Pons (tissue), 1 donor: ENCODE results near the gene SNX8.
"Not testable (repeated sequence)": the region's sequence is repeated elsewhere in the genome, so short reads cannot be mapped to it uniquely, and the experiment has no call there.

Experiments
- DNase-seq: peaks from one replicate; pipeline ENCODE4 v3.0.0-alpha.2; 2016; ENCODE audit warnings: low spot score

The SNX8 gene

GRCh38 chr7:2289621-2290020, 24.6 kb downstream of the SNX8 start:
- no peak for DNase-seq

GRCh38 chr7:2289111-2289586, 25.1 kb downstream of the SNX8 start:
- DNase-seq, result no peak

GRCh38 chr7:2288503-2288902, 25.7 kb downstream of the SNX8 start:
- DNase-seq, result no peak

GRCh38 chr7:2287745-2288144, 26.5 kb downstream of the SNX8 start:
- no peak for DNase-seq

- DNase-seq, result no peak
These were observed 31.2 kb downstream of the SNX8 start for GRCh38 chr7:2283074-2283473.

- no peak for DNase-seq
These were observed 32.0 kb downstream of the SNX8 start for GRCh38 chr7:2282185-2282751.

GRCh38 chr7:2281541-2281940, 32.7 kb downstream of the SNX8 start:
- DNase-seq, result peak; percentile 45

GRCh38 chr7:2280424-2280823, 33.8 kb downstream of the SNX8 start:
- no peak for DNase-seq

- no peak for DNase-seq
These were observed 34.3 kb downstream of the SNX8 start for GRCh38 chr7:2279896-2280295.

GRCh38 chr7:2278026-2278425, 36.2 kb downstream of the SNX8 start:
- no peak for DNase-seq

- DNase-seq, result no peak
These were observed 38.1 kb downstream of the SNX8 start for GRCh38 chr7:2276107-2276506.

GRCh38 chr7:2275101-2275500, 39.1 kb downstream of the SNX8 start:
- no peak for DNase-seq

GRCh38 chr7:2274666-2275065, 39.6 kb downstream of the SNX8 start:
- DNase-seq, result no peak

- no peak for DNase-seq
These were observed 40.4 kb downstream of the SNX8 start for GRCh38 chr7:2273866-2274265.

GRCh38 chr7:2272031-2272430, 42.2 kb downstream of the SNX8 start:
- DNase-seq, result no peak

GRCh38 chr7:2271273-2272026, 42.8 kb downstream of the SNX8 start:
- DNase-seq, result no peak

GRCh38 chr7:2270495-2270894, 43.7 kb downstream of the SNX8 start:
- DNase-seq, result no peak

- no peak for DNase-seq
These were observed 44.2 kb downstream of the SNX8 start for GRCh38 chr7:2269991-2270460.

GRCh38 chr7:2269089-2269990, 44.9 kb downstream of the SNX8 start:
- DNase-seq, result not testable (repeated sequence)

GRCh38 chr7:2266911-2267310, 47.3 kb downstream of the SNX8 start:
- DNase-seq, result no peak

GRCh38 chr7:2264158-2264557, 50.1 kb downstream of the SNX8 start:
- no peak for DNase-seq

- DNase-seq, result no peak
These were observed 51.1 kb downstream of the SNX8 start for GRCh38 chr7:2263176-2263575.

- DNase-seq, result peak; percentile 70
These were observed 52.6 kb downstream of the SNX8 start for GRCh38 chr7:2261611-2262010.
